ENCODE data around the gene NFASC. TPM values are rescaled to one million over a fixed set of nuclear protein-coding genes. Genes with fewer than 3 reads are reported as not detected.

The NFASC gene
- total RNA-seq, 2 donors from 2014 or later: 0.27 TPM; not detected in 1

GRCh38 chr1:204967451-204967850 lies 96.8 kb downstream of the NFASC start:
- ATAC-seq (no peak), DNase-seq (no peak)
- H3K9me3 ChIP-seq (ENCODE audit: control insufficient read depth, low read length, poor library complexity, severe bottlenecking): no peaks in the 10 kb centered on the region
- peaks cover 83% of the 10 kb centered on the region for H3K27me3 Mint-ChIP-seq
- H3K4me3 Mint-ChIP-seq: no peak overlapping the region
- no peak overlapping the region for H3K27ac Mint-ChIP-seq
- no peaks in the 10 kb centered on the region for H3K36me3 Mint-ChIP-seq (ENCODE audit: low read depth)
- no peaks in the 10 kb centered on the region for H3K4me1 Mint-ChIP-seq

- ATAC-seq (no peak), DNase-seq (no peak)
- H3K9me3 ChIP-seq (ENCODE audit: control insufficient read depth, low read length, poor library complexity, severe bottlenecking): no peaks in the 10 kb centered on the region
- no peak overlapping the region for H3K27ac Mint-ChIP-seq
- H3K27me3 Mint-ChIP-seq: peaks cover 82% of the 10 kb centered on the region
- H3K36me3 Mint-ChIP-seq (ENCODE audit: low read depth): no peaks in the 10 kb centered on the region
- H3K4me1 Mint-ChIP-seq: no peaks in the 10 kb centered on the region
- H3K4me3 Mint-ChIP-seq: no peak overlapping the region
Measured at GRCh38 chr1:204968135-204968534, 97.5 kb downstream of the NFASC start.

GRCh38 chr1:204968951-204969350 lies 98.3 kb downstream of the NFASC start:
- ATAC-seq: no peak
- H3K27ac Mint-ChIP-seq: no peak overlapping the region
- no peak overlapping the region for H3K4me3 Mint-ChIP-seq
- no peak for DNase-seq
- no peaks in the 10 kb centered on the region for H3K9me3 ChIP-seq (ENCODE audit: control insufficient read depth, low read length, poor library complexity, severe bottlenecking)
- H3K27me3 Mint-ChIP-seq: peaks cover 84% of the 10 kb centered on the region
- no peaks in the 10 kb centered on the region for H3K4me1 Mint-ChIP-seq
- no peaks in the 10 kb centered on the region for H3K36me3 Mint-ChIP-seq (ENCODE audit: low read depth)

DNA sequence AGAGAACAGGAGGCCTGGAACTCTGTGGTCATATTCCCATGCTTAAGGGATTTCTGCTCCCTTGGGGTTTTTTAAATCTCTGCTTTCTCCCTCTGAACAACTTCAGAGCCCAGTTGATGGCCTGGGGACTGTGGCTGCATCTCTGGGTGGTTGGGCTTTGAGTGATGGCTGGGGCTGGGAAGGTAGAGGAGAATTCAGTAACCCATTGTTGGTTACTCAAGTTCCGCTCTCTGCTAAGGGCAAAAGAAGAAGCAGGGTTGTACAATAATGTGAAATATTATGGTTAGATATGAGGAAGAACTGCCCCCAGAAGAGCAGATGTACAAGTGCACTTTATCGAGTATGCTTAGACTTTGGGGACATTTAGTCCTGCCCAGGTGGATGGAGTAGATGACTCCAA lies 100.3 kb downstream of the NFASC start:
- no peaks in the 10 kb centered on the region for H3K9me3 ChIP-seq (ENCODE audit: control insufficient read depth, low read length, poor library complexity, severe bottlenecking)
- H3K4me1 Mint-ChIP-seq: peaks cover 3% of the 10 kb centered on the region
- no peaks in the 10 kb centered on the region for H3K36me3 Mint-ChIP-seq (ENCODE audit: low read depth)
- no peak overlapping the region for H3K27ac Mint-ChIP-seq
- H3K4me3 Mint-ChIP-seq: no peak overlapping the region
- H3K27me3 Mint-ChIP-seq: peaks cover 77% of the 10 kb centered on the region
- DNase-seq (no peak), ATAC-seq (no peak)

DNA sequence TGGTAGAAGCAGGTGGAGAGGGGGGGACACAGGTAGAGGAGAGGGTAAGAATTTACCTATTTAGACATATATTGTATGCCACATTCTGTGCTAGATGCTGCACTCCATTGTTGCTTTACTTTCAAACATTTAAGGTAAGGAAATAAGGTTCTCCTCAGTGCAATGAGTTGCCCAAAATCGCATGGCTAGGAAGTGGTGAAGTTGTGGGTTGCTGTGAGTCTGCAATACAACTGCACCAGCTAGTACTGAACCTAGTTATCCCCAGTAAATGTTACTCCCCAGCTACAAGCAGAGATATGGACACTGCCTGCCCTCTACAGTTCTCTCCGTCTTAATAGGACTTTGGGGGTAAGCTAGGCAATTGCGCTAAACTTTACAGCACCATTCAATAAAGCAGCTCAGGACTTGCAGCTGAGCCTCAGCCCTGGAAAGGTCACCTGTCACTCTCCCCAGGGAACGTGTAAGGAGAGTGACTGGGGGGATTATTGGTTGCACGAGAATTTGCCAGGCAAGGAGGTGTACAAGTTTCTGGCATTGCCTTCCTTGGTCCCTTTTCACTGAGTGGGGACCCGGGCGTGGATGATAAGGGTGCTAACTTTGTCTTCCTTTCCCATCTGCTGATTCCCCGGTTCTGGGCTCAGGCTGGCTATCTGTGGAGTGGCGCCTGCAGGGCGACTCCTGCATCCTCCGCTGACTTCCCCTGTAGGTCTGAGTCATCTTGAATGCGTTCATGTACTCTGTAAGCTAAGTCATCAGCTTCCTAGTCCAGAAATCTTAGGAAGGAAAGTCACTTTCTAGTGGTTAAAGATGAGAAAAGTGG lies 101.1 kb downstream of the NFASC start:
- no peaks in the 10 kb centered on the region for H3K36me3 Mint-ChIP-seq (ENCODE audit: low read depth)
- no peak overlapping the region for H3K4me3 Mint-ChIP-seq
- H3K9me3 ChIP-seq (ENCODE audit: control insufficient read depth, low read length, poor library complexity, severe bottlenecking): no peaks in the 10 kb centered on the region
- peaks cover 5% of the 10 kb centered on the region for H3K4me1 Mint-ChIP-seq
- no peak overlapping the region for H3K27ac Mint-ChIP-seq
- ATAC-seq (no peak), DNase-seq (no peak)
- peaks cover 77% of the 10 kb centered on the region for H3K27me3 Mint-ChIP-seq

GRCh38 chr1:204972426-204972825 lies 101.8 kb downstream of the NFASC start:
- H3K4me3 Mint-ChIP-seq: no peak overlapping the region
- ATAC-seq: no peak
- no peaks in the 10 kb centered on the region for H3K9me3 ChIP-seq (ENCODE audit: control insufficient read depth, low read length, poor library complexity, severe bottlenecking)
- H3K27ac Mint-ChIP-seq: no peak overlapping the region
- H3K27me3 Mint-ChIP-seq: peaks cover 74% of the 10 kb centered on the region
- no peaks in the 10 kb centered on the region for H3K36me3 Mint-ChIP-seq (ENCODE audit: low read depth)
- no peak for DNase-seq
- peaks cover 7% of the 10 kb centered on the region for H3K4me1 Mint-ChIP-seq

DNA sequence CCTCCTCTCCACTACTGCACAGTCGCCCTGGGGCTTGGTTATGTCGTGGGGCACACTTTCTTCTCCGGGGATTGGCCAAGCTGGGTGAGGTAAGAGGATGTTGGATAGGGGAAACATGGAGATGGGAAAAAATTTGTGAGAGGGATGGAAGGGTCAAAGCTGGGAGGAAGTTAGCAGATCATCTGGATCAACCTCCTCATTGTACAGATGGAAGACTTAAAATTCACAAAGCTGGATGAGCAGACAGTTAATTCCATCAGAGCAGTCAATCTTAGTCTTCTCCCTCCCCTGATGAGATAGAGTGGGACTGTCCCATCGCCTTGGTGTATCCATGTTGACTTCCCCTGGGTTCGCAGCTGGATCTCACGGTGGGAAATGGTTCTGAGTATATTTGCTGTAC lies 102.8 kb downstream of the NFASC start:
- ATAC-seq: no peak
- no peak for DNase-seq
- H3K9me3 ChIP-seq (ENCODE audit: control insufficient read depth, low read length, poor library complexity, severe bottlenecking): no peaks in the 10 kb centered on the region
- Mint-ChIP-seq H3K27me3 (peaks cover 75% of the 10 kb centered on the region), H3K4me3 (no peak overlapping the region), H3K27ac (no peak overlapping the region), H3K4me1 (peaks cover 11% of the 10 kb centered on the region), H3K36me3 (ENCODE audit: low read depth) (peaks cover 3% of the 10 kb centered on the region)

GRCh38 chr1:204974327-204974726 lies 103.7 kb downstream of the NFASC start:
- Mint-ChIP-seq H3K27ac (no peak overlapping the region), H3K4me3 (no peak overlapping the region), H3K36me3 (ENCODE audit: low read depth) (peaks cover 3% of the 10 kb centered on the region), H3K4me1 (peaks cover 11% of the 10 kb centered on the region), H3K27me3 (peaks cover 72% of the 10 kb centered on the region)
- ATAC-seq (no peak), DNase-seq (no peak)
- H3K9me3 ChIP-seq (ENCODE audit: control insufficient read depth, low read length, poor library complexity, severe bottlenecking): no peaks in the 10 kb centered on the region

DNA sequence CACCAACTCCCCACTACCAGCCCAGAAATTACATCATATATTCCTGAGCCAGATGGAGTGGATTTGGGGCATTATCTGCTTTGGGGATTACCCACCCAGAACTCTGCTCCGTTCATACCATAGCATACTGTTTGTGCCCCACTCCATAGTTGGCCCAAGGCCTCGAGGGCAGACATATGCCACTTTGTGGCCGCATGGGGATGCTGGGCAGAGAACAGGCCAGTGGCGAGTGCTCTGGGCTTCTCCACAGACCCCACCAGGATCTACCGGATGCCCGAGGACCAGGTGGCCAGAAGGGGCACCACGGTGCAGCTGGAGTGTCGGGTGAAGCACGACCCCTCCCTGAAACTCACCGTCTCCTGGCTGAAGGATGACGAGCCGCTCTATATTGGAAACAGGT lies 104.4 kb downstream of the NFASC start:
- H3K4me3 Mint-ChIP-seq: no peak overlapping the region
- H3K27ac Mint-ChIP-seq: no peak overlapping the region
- DNase-seq (no peak), ATAC-seq (no peak)
- H3K9me3 ChIP-seq (ENCODE audit: control insufficient read depth, low read length, poor library complexity, severe bottlenecking): no peaks in the 10 kb centered on the region
- peaks cover 3% of the 10 kb centered on the region for H3K36me3 Mint-ChIP-seq (ENCODE audit: low read depth)
- H3K27me3 Mint-ChIP-seq: peaks cover 77% of the 10 kb centered on the region
- H3K4me1 Mint-ChIP-seq: peaks cover 11% of the 10 kb centered on the region

- Mint-ChIP-seq H3K4me1 (peaks cover 11% of the 10 kb centered on the region), H3K36me3 (ENCODE audit: low read depth) (peaks cover 3% of the 10 kb centered on the region), H3K27me3 (peaks cover 76% of the 10 kb centered on the region), H3K4me3 (no peak overlapping the region), H3K27ac (no peak overlapping the region)
- DNase-seq: peak in 1 of 3 donors; percentile 43
- peak; percentile 75 for ATAC-seq
- H3K9me3 ChIP-seq (ENCODE audit: control insufficient read depth, low read length, poor library complexity, severe bottlenecking): no peaks in the 10 kb centered on the region
Measured at GRCh38 chr1:204975568-204976235, 105.0 kb downstream of the NFASC start.

DNA sequence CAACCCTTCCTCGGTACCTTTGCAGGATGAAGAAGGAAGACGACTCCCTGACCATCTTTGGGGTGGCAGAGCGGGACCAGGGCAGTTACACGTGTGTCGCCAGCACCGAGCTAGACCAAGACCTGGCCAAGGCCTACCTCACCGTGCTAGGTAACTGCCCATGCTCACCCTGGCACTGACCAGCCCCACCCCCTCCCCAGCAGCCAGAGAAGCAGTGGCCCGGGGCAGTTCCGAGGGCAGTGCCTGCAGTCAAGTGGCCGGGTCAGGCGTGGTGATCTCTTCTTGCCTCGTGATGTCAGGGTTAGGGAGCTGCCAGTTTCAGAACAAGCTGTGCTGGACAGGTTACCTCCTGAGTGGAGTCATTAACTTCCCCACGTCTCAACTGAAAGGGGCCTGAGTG lies 106.0 kb downstream of the NFASC start:
- peaks cover 11% of the 10 kb centered on the region for H3K4me1 Mint-ChIP-seq
- ATAC-seq (no peak), DNase-seq (no peak)
- no peak overlapping the region for H3K4me3 Mint-ChIP-seq
- H3K27me3 Mint-ChIP-seq: peaks cover 69% of the 10 kb centered on the region
- no peak overlapping the region for H3K27ac Mint-ChIP-seq
- H3K9me3 ChIP-seq (ENCODE audit: control insufficient read depth, low read length, poor library complexity, severe bottlenecking): no peaks in the 10 kb centered on the region
- H3K36me3 Mint-ChIP-seq (ENCODE audit: low read depth): peaks cover 3% of the 10 kb centered on the region

- Mint-ChIP-seq H3K27ac (no peak overlapping the region), H3K4me3 (no peak overlapping the region)
- H3K9me3 ChIP-seq (ENCODE audit: control insufficient read depth, low read length, poor library complexity, severe bottlenecking): no peaks in the 10 kb centered on the region
Measured at GRCh38 chr1:204977318-204977717, 106.7 kb downstream of the NFASC start.

GRCh38 chr1:204978782-204979181 lies 108.1 kb downstream of the NFASC start:
- H3K9me3 ChIP-seq (ENCODE audit: control insufficient read depth, low read length, poor library complexity, severe bottlenecking): no peaks in the 10 kb centered on the region
- H3K27me3 Mint-ChIP-seq: peaks cover 71% of the 10 kb centered on the region
- no peak overlapping the region for H3K27ac Mint-ChIP-seq
- no peak overlapping the region for H3K4me3 Mint-ChIP-seq
- no peak for DNase-seq
- H3K36me3 Mint-ChIP-seq (ENCODE audit: low read depth): peaks cover 7% of the 10 kb centered on the region
- H3K4me1 Mint-ChIP-seq: peaks cover 18% of the 10 kb centered on the region
- no peak for ATAC-seq

More at GRCh38 chr1:204977318-204977717, 106.7 kb downstream of the NFASC start:
- Mint-ChIP-seq H3K4me1 (peaks cover 11% of the 10 kb centered on the region), H3K27me3 (peaks cover 69% of the 10 kb centered on the region), H3K36me3 (ENCODE audit: low read depth) (peaks cover 3% of the 10 kb centered on the region)
- no peak for DNase-seq
- no peak for ATAC-seq

- H3K4me3 Mint-ChIP-seq: no peak overlapping the region
- peaks cover 7% of the 10 kb centered on the region for H3K36me3 Mint-ChIP-seq (ENCODE audit: low read depth)
- H3K27ac Mint-ChIP-seq: no peak overlapping the region
- H3K27me3 Mint-ChIP-seq: peaks cover 68% of the 10 kb centered on the region
- peaks cover 18% of the 10 kb centered on the region for H3K4me1 Mint-ChIP-seq
- no peak for ATAC-seq
- no peak for DNase-seq
- H3K9me3 ChIP-seq (ENCODE audit: control insufficient read depth, low read length, poor library complexity, severe bottlenecking): no peaks in the 10 kb centered on the region
Measured at GRCh38 chr1:204979306-204979705, 108.6 kb downstream of the NFASC start.

Data from T-helper 17 cell (primary cell).